Measurements from ENCODE around the gene SLC44A1.

- TF ChIP-seq EZH2phosphoT487 (IDR thresholded peaks at IDR 0.05; ENCODE audit: insufficient read depth, low read depth) (no peak), EZH2 (IDR thresholded peaks at IDR 0.05; ENCODE audit: insufficient read depth, poor library complexity, severe bottlenecking) (no peak)
These were observed 52.4 kb downstream of the SLC44A1 start for GRCh38 chr9:105296877-105297287.

All from GM23248 (cell line).